B cell (primary cell): Measurements from ENCODE around the gene TADA2A. TPM values are rescaled to one million over a fixed set of nuclear protein-coding genes. Genes with fewer than 3 reads are reported as not detected.

ENCODE experiments used
- ATAC-seq: fragments of 200-7000 bp; cut with Tn5 transposase; one replicate; pipeline ENCODE4 v1.10.0; 2021; ENCODE audit warnings: low read depth, mild to moderate bottlenecking, moderate number of reproducible peaks, moderate library complexity
- CTCF ChIA-PET: fragments of 350-600 bp; sonication (Branson Sonifier 250); formaldehyde crosslinking; loops from one replicate; lab custom pipeline; 2021; ENCODE audit warnings: antibody characterized with exemption, inconsistent platforms; lab: Charles Lee
- POLR2A ChIA-PET: fragments of 350-600 bp; sonication (Branson Sonifier 250); formaldehyde crosslinking; loops from one replicate; lab custom pipeline; 2021; ENCODE audit warnings: antibody characterized with exemption; lab: Charles Lee
- DNase-seq: peaks from one replicate; pipeline ENCODE4 v3.0.0; 2013
- H2AFZ ChIP-seq: 2 replicates; pipeline ENCODE4 v1.6.1; 2012; ENCODE audit warnings: mild to moderate bottlenecking, low read depth, low read length; ENCODE audit not compliant: insufficient read depth, poor library complexity, severe bottlenecking
- H3K27ac ChIP-seq, 2 donors: 1 replicate in 1 of 2; 2 replicates in 1 of 2; pipeline ENCODE4 v1.5.1; 2012 to 2013; ENCODE audit warnings: low read length in 2 of 2, mild to moderate bottlenecking in 2 of 2, moderate library complexity in 1 of 2
- H3K27me3 ChIP-seq, 4 experiments: fragments of 200-600 bp in 1 of 4; sonication (generic) in 1 of 4; replicated peaks in 1 of 4; 1 replicate in 2 of 4; 2 replicates in 2 of 4; pipeline versions ENCODE4 v1.6.1 to v1.7.0; 2013 to 2016; ENCODE audit warnings: low read length in 3 of 4, mild to moderate bottlenecking in 2 of 4, mixed read lengths in 1 of 4, moderate library complexity in 1 of 4; ENCODE audit not compliant: insufficient read depth in 4 of 4, control insufficient read depth in 3 of 4; ENCODE audit errors: control extremely low read depth in 1 of 4
- H3K36me3 ChIP-seq, 2 experiments: replicated peaks in 1 of 2; 1 replicate in 1 of 2; 2 replicates in 1 of 2; pipeline versions ENCODE4 v1.6.1 to v1.7.1; 2013; ENCODE audit warnings: low read length in 1 of 2; ENCODE audit not compliant: insufficient read depth in 2 of 2, control insufficient read depth in 1 of 2; ENCODE audit errors: control extremely low read depth in 1 of 2, extremely low read depth in 1 of 2
- H3K4me1 ChIP-seq, 2 donors: fragments of 200-600 bp in 1 of 2; sonication (generic) in 1 of 2; 1 replicate in 1 of 2; 2 replicates in 1 of 2; pipeline versions ENCODE4 v1.5.1 to v1.6.1; 2013 to 2017; ENCODE audit warnings: low read length in 2 of 2; ENCODE audit not compliant: control insufficient read depth in 2 of 2, insufficient read depth in 2 of 2
- H3K4me2 ChIP-seq: replicated peaks from 2 replicates; pipeline ENCODE3; 2012; ENCODE audit warnings: mild to moderate bottlenecking, low read depth, low read length; ENCODE audit not compliant: poor library complexity, severe bottlenecking
- H3K4me3 ChIP-seq, 5 experiments: fragments of 200-600 bp in 1 of 5; sonication (generic) in 1 of 5; 1 replicate in 3 of 5; 2 replicates in 2 of 5; pipeline versions ENCODE4 v1.5.1 to v1.7.0; 2011 to 2016; ENCODE audit warnings: low read length in 4 of 5, mild to moderate bottlenecking in 4 of 5, low read depth in 2 of 5, control low read depth in 1 of 5, moderate library complexity in 1 of 5; ENCODE audit not compliant: insufficient read depth in 1 of 5; ENCODE audit errors: control extremely low read depth in 1 of 5, extremely low read depth in 1 of 5
- H3K79me2 ChIP-seq: fragments of 200-600 bp; sonication (generic); one replicate; pipeline ENCODE4 v1.6.0; 2016; ENCODE audit warnings: low read length; ENCODE audit not compliant: control insufficient read depth, insufficient read depth
- H3K9ac ChIP-seq: fragments of 200-600 bp; sonication (generic); 2 replicates; pipeline ENCODE4 v1.6.1; 2017; ENCODE audit warnings: mild to moderate bottlenecking, low read length, moderate library complexity
- H3K9me3 ChIP-seq, 3 donors: one replicate each; pipeline versions ENCODE4 v1.6.1 to v1.7.1; 2013; ENCODE audit warnings: low read length in 2 of 3; ENCODE audit not compliant: control insufficient read depth in 2 of 3, insufficient read depth in 1 of 3; ENCODE audit errors: control extremely low read depth in 1 of 3
- H4K20me1 ChIP-seq: 2 replicates; pipeline ENCODE4 v1.6.0; 2012; ENCODE audit warnings: mild to moderate bottlenecking, low read length; ENCODE audit not compliant: insufficient read depth, control insufficient read depth, poor library complexity, severe bottlenecking
- H3K27ac Mint-ChIP-seq: one replicate; pipeline ENCODE4 v1.8.0; 2021; ENCODE audit warnings: mixed read lengths
- H3K27me3 Mint-ChIP-seq: one replicate; pipeline ENCODE4 v1.8.0; 2021; ENCODE audit warnings: mixed read lengths
- H3K4me1 Mint-ChIP-seq: one replicate; pipeline ENCODE4 v1.8.0; 2021; ENCODE audit warnings: mixed read lengths
- H3K4me3 Mint-ChIP-seq: one replicate; pipeline ENCODE4 v1.8.0; 2021; ENCODE audit warnings: mixed read lengths
- H3K9me3 Mint-ChIP-seq: one replicate; pipeline ENCODE4 v1.8.0; 2022; ENCODE audit warnings: mixed read lengths; ENCODE audit not compliant: insufficient read depth
- EZH2 ChIP-seq: IDR thresholded peaks from 2 replicates; pipeline ENCODE4 v1.6.1; 2012; ENCODE audit warnings: borderline replicate concordance, low read depth, mild to moderate bottlenecking, moderate library complexity, low read length; ENCODE audit not compliant: insufficient read depth, poor library complexity, severe bottlenecking
- WGBS: methylation state at CpG from one replicate; pipeline ENCODE4 v1.1.5; 2013; ENCODE audit warnings: missing lambda C conversion rate; ENCODE audit not compliant: insufficient coverage; 5-methylcytosine and 5-hydroxymethylcytosine counted together
- intact Hi-C: fragments of 100-400 bp; cut with micrococcal nuclease; formaldehyde crosslinking; loops from one replicate; pipeline ENCODE4 v1.10.0; 2022
- polyA plus RNA-seq: library from polyadenylated mRNA; depleted of rRNA; stranded (reverse); fragments of >200 nt; gene quantifications from 2 replicates; pipeline ENCODE4 v1.2.3, GENCODE V29; 2012
- total RNA-seq, 2 donors: library from RNA; stranded (reverse); fragments of 120-200 nt in 1 of 2; gene quantifications; 1 replicate in 1 of 2; 2 replicates in 1 of 2; pipeline versions ENCODE4 v1.2.3 to v1.2.4, GENCODE V29; 2013 to 2022
- TF ChIP-seq, protein P1 (sequence below): fragments of 200-600 bp; IDR thresholded peaks from one replicate; pipeline ENCODE4 v1.8.0; 2022; ENCODE audit warnings: antibody characterized with exemption, mild to moderate bottlenecking

Gene TADA2A
- total and polyA plus RNA-seq, 2 donors (not counting 1 experiment from before 2014, with no cell fraction given): 10.9 to 43.3 TPM

DNA sequence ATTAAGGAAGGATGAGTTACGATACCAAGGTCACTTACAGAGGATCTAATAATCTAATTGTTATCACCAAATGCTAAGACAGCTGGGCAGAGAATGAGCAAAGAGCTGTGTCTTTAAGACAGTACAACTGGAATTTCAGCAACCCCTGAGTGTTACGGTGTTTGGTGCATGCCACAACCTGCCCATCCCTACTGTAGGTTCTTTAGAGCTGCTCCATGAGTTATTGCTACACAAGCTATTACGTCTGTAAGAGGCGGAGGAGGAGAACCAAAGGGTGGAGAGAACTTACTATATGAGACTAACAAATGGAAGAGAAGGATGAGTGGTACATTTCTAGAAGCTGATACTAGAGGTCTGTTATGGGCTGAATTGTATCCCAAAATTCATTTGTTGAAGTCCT lies 45.1 kb upstream of the TADA2A start:
- CTCF ChIA-PET: interaction anchor here (0.6 to 1.9 kb wide), 4 partner anchors 9 to 248 kb away, joined by 3 to 7 read pairs (median 4); partner anchors contain the start of genes C17orf78 and SYNRG
- no peak overlapping the region for H3K4me2 ChIP-seq

DNA sequence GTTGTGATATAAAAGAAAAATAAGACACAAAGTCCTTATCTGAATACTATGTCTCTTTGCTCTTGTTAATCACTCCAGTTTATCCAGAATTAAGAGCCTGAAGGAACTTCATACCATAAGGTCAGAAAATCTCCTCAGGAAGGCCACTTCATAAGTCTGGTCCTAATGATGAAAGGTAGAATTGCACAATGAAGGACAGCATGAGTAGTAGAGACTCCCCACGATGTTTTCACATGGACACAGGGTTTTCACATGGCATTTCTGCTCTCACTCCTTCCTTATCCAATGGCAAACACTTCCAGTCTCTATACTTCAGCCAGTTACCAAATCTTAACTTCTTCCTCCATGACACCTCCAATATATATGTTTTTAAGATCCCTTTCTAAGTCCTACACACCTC lies 41.1 kb upstream of the TADA2A start:
- intact Hi-C loops: no loop called here
- no peak for DNase-seq

More for the DNA sequence above, 45.1 kb upstream of the TADA2A start:
- no peaks in the 10 kb centered on the region for H4K20me1 ChIP-seq
- H3K4me3 Mint-ChIP-seq: no peak overlapping the region
- H3K27me3 ChIP-seq: no peaks in the 10 kb centered on the region
- ATAC-seq (no peak), DNase-seq (no peak)
- no peak overlapping the region for H3K9ac ChIP-seq
- H3K36me3 ChIP-seq: no peaks in the 10 kb centered on the region
- peaks cover 4% of the 10 kb centered on the region for H3K79me2 ChIP-seq
- no peaks in the 10 kb centered on the region for H3K9me3 ChIP-seq
- no peak overlapping the region for H2AFZ ChIP-seq
- POLR2A ChIA-PET: no interaction called here
- peaks cover 12 to 18% of the 10 kb centered on the region in 2 donors for H3K4me1 ChIP-seq
- 92% methylated on average over 2 of the region's 4 CpGs for WGBS
- no peak for TF ChIP-seq EZH2
- TF ChIP-seq, protein P1, sequence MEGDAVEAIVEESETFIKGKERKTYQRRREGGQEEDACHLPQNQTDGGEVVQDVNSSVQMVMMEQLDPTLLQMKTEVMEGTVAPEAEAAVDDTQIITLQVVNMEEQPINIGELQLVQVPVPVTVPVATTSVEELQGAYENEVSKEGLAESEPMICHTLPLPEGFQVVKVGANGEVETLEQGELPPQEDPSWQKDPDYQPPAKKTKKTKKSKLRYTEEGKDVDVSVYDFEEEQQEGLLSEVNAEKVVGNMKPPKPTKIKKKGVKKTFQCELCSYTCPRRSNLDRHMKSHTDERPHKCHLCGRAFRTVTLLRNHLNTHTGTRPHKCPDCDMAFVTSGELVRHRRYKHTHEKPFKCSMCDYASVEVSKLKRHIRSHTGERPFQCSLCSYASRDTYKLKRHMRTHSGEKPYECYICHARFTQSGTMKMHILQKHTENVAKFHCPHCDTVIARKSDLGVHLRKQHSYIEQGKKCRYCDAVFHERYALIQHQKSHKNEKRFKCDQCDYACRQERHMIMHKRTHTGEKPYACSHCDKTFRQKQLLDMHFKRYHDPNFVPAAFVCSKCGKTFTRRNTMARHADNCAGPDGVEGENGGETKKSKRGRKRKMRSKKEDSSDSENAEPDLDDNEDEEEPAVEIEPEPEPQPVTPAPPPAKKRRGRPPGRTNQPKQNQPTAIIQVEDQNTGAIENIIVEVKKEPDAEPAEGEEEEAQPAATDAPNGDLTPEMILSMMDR: no peak
- intact Hi-C loops: no loop called here
- H3K4me1 Mint-ChIP-seq: peaks cover 14% of the 10 kb centered on the region
- H3K27ac Mint-ChIP-seq: no peak overlapping the region
- H3K9me3 Mint-ChIP-seq: no peaks in the 10 kb centered on the region
- no peak overlapping the region for H3K27ac ChIP-seq
- H3K27me3 Mint-ChIP-seq: no peaks in the 10 kb centered on the region
- H3K4me3 ChIP-seq: no peak overlapping the region

More for the DNA sequence above, 41.1 kb upstream of the TADA2A start:
- H3K4me1 ChIP-seq: no peaks in the 10 kb centered on the region
- H4K20me1 ChIP-seq: no peaks in the 10 kb centered on the region
- H3K9ac ChIP-seq: no peak overlapping the region
- no peak for TF ChIP-seq EZH2
- TF ChIP-seq, protein P1: no peak
- Mint-ChIP-seq H3K4me1 (no peaks in the 10 kb centered on the region), H3K27me3 (no peaks in the 10 kb centered on the region), H3K9me3 (no peaks in the 10 kb centered on the region), H3K4me3 (no peak overlapping the region), H3K27ac (no peak overlapping the region)
- H3K79me2 ChIP-seq: no peaks in the 10 kb centered on the region
- H2AFZ ChIP-seq: no peak overlapping the region
- no peaks in the 10 kb centered on the region for H3K27me3 ChIP-seq
- ChIA-PET CTCF (interaction anchor here (1.6 kb wide), 1 partner anchor 8 kb away, joined by 4 read pairs; no protein-coding TSS in a partner anchor), POLR2A (no interaction called here)
- H3K4me2 ChIP-seq: no peak overlapping the region
- H3K27ac ChIP-seq: no peak overlapping the region
- H3K9me3 ChIP-seq: no peaks in the 10 kb centered on the region
- H3K36me3 ChIP-seq: no peaks in the 10 kb centered on the region
- no peak overlapping the region for H3K4me3 ChIP-seq
- ATAC-seq: no peak
- WGBS: 88% methylated on average over 1 of the region's 1 CpG
